ENCODE data around the gene RAB11FIP3. TPM values are rescaled to one million over a fixed set of nuclear protein-coding genes. Genes with fewer than 3 reads are reported as not detected.

Gene RAB11FIP3
- total and polyA plus RNA-seq, 11 donors, result 19.3 to 39.9 (median 31.9) TPM

GRCh38 chr16:566475-567372 lies 141.3 kb downstream of the RAB11FIP3 start, which contains the start of gene NHLRC4:
Gene NHLRC4, plus strand, starts transcription at chr16:567005. Its CDS starts 1,043 bp downstream, at chr16:568048.
- 28 to 45% (median 37%) methylated on average over 11 to 26 of the region's 26 CpGs for WGBS, 4 donors
- Histone ChIP-seq H3K27ac (peak within 1 kb of the TSS in 10 of 12 donors; percentile 5 to 75 (median 64)), H3K4me1 (peaks cover 0 to 46% (median 39%) of the 10 kb centered on the region in 12 donors), H3K36me3 (no peaks in the 10 kb centered on the region), H3K4me3 (peak within 1 kb of the TSS in 10 of 12 donors; percentile 39 to 58 (median 45)), H3K9me3 (no peaks in the 10 kb centered on the region), H3K27me3 (peaks cover 1 to 27% (median 4%) of the 10 kb centered on the region in 9 donors)
- peak; percentile 81 to 87 (median 86) for DNase-seq
- intact Hi-C loops (cut with DNase I), result no loop called here
- peak; percentile 49 to 79 (median 52) for ATAC-seq
- no peak for TF ChIP-seq POLR2A (IDR thresholded peaks at IDR 0.05)
- peak in 2 of 12 donors; percentile 12 to 19 for TF ChIP-seq CTCF (IDR thresholded peaks at IDR 0.05)

- 91 to 93% (median 92%) methylated on average over 16 to 35 of the region's 35 CpGs for WGBS, 4 donors
- intact Hi-C loops (cut with DNase I), result no loop called here
- Histone ChIP-seq H3K4me3 (peak overlapping the region in 10 of 12 donors; percentile 39 to 58 (median 45)), H3K4me1 (peaks cover 0 to 46% (median 39%) of the 10 kb centered on the region in 12 donors), H3K9me3 (no peaks in the 10 kb centered on the region), H3K27ac (peak overlapping the region in 10 of 12 donors; percentile 5 to 75 (median 64)), H3K27me3 (peaks cover 0 to 19% (median 0%) of the 10 kb centered on the region in 9 donors), H3K36me3 (no peaks in the 10 kb centered on the region)
- no peak for ATAC-seq
- no peak for DNase-seq
- TF ChIP-seq POLR2A (IDR thresholded peaks at IDR 0.05) (no peak), CTCF (IDR thresholded peaks at IDR 0.05) (no peak)
Measured at GRCh38 chr16:567373-568256, 142.2 kb downstream of the RAB11FIP3 start.

GRCh38 chr16:568401-569258 lies 143.2 kb downstream of the RAB11FIP3 start:
- 75 to 82% (median 79%) methylated on average over 7 to 11 of the region's 11 CpGs for WGBS, 4 donors
- Histone ChIP-seq H3K36me3 (peaks cover 0 to under 1% (median 0%) of the 10 kb centered on the region in 9 donors), H3K4me3 (peak overlapping the region in 10 of 12 donors; percentile 68 to 98 (median 84)), H3K27me3 (peaks cover 0 to 11% (median 0%) of the 10 kb centered on the region in 9 donors), H3K27ac (peak overlapping the region in 6 of 12 donors; percentile 74 to 90 (median 82)), H3K9me3 (no peaks in the 10 kb centered on the region), H3K4me1 (peaks cover 0 to 46% (median 39%) of the 10 kb centered on the region in 12 donors)
- intact Hi-C loops (cut with DNase I), result loop anchor here in 1 of 10 donors (1.0 kb wide), 1 partner anchor 41 kb away; the partner anchor contains the start of gene CAPN15
- no peak for ATAC-seq
- DNase-seq, result no peak
- TF ChIP-seq POLR2A (IDR thresholded peaks at IDR 0.05) (no peak), CTCF (IDR thresholded peaks at IDR 0.05) (no peak)

Measured in heart left ventricle (tissue), 16 donors.